Stimulated activated CD4-positive, alpha-beta T cell treated with anti-CD3 and anti-CD28 coated beads, Interleukin-12 subunit alpha, Interleukin-12 subunit beta, amount 100 ng/mL, for 48 hours (primary cell): ENCODE results near the gene SLX1A.
A peak's percentile ranks its signal among the peaks of the same experiment; 100 is the strongest.
"Not testable (repeated sequence)": the region's sequence is repeated elsewhere in the genome, so short reads cannot be mapped to it uniquely, and the experiment has no call there.

Source experiments
- DNase-seq, 3 donors: peaks; one replicate each; pipeline ENCODE4 v3.0.0-alpha.2; 2020; ENCODE audit warnings: low read depth in 2 of 3, low spot score in 1 of 3

The SLX1A gene

GRCh38 chr16:30184096-30184890 lies 9.4 kb upstream of the SLX1A start:
- peak; percentile 44 to 52 (median 47) for DNase-seq

DNA sequence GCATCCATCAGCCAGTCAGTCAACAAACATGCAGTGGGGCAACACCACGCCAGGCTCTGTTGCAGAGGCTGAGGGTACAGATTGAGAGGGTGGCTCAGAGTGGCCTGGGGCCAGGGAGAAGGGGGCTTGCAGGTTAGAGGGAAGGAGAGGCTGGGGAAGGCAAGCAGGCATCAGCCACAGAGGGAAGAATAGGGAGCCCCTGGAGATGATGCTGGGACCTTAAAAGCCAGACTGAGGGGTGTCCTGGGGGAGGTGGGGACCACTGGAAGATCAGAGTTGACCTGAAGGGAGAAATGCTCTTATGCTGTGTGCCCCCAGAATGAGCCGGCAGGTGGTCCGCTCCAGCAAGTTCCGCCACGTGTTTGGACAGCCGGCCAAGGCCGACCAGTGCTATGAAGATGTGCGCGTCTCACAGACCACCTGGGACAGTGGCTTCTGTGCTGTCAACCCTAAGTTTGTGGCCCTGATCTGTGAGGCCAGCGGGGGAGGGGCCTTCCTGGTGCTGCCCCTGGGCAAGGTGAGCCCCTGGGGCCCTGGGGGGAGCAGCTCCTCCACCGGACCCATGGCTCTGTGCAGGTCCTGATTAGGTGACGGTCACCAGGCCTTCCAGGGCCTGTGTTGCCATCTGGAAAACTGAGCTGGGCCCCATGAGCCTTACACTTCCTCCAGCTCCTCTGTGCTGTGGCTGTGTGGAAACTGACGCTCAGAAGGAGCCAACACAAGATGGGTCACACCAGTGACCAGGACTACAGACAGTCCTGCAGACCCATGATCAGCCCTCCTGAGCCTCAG lies 8.6 kb upstream of the SLX1A start:
- peak in 2 of 3 donors; percentile 21 to 29 for DNase-seq

GRCh38 chr16:30185683-30186421 lies 7.8 kb upstream of the SLX1A start:
- peak; percentile 68 to 76 (median 71) for DNase-seq

DNA sequence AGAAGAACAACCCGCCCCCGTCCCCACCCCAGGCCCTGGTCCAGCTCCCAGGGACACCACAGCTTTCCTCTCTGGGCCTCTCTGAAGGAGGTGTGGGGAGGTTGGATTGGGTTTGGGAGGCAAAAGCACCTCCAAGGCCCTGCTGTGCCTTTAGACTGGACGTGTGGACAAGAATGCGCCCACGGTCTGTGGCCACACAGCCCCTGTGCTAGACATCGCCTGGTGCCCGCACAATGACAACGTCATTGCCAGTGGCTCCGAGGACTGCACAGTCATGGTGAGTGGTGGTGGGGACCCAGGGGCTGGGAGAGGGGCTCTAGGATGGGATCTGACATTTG lies 7.3 kb upstream of the SLX1A start:
- DNase-seq: peak in 1 of 3 donors; percentile 19

- DNase-seq: peak; percentile 78 to 89 (median 86)
These were observed 6.7 kb upstream of the SLX1A start for GRCh38 chr16:30186782-30187555.

GRCh38 chr16:30187556-30187865 lies 6.2 kb upstream of the SLX1A start:
- no peak for DNase-seq

DNA sequence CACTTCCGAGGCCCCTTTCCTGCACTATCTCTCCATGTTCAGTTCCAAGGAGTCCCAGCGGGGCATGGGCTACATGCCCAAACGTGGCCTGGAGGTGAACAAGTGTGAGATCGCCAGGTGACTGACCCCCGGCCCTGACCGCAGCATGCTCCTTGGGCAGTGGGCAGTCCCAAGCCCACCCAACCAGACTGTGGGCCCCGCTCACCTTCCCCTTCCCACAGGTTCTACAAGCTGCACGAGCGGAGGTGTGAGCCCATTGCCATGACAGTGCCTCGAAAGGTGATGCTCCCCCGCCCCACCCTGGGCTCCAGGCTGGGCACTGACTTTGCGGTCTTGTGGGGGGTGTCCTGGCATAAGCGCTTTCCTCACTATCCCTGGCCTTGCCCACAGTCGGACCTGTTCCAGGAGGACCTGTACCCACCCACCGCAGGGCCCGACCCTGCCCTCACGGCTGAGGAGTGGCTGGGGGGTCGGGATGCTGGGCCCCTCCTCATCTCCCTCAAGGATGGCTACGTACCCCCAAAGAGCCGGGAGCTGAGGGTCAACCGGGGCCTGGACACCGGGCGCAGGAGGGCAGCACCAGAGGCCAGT lies 5.6 kb upstream of the SLX1A start:
- DNase-seq: no peak

- not testable (repeated sequence) for DNase-seq
These were observed 2.5 kb upstream of the SLX1A start for GRCh38 chr16:30191158-30191557.

- not testable (repeated sequence) for DNase-seq
These were observed 577 bp upstream of the SLX1A start for GRCh38 chr16:30193098-30193497.

DNA sequence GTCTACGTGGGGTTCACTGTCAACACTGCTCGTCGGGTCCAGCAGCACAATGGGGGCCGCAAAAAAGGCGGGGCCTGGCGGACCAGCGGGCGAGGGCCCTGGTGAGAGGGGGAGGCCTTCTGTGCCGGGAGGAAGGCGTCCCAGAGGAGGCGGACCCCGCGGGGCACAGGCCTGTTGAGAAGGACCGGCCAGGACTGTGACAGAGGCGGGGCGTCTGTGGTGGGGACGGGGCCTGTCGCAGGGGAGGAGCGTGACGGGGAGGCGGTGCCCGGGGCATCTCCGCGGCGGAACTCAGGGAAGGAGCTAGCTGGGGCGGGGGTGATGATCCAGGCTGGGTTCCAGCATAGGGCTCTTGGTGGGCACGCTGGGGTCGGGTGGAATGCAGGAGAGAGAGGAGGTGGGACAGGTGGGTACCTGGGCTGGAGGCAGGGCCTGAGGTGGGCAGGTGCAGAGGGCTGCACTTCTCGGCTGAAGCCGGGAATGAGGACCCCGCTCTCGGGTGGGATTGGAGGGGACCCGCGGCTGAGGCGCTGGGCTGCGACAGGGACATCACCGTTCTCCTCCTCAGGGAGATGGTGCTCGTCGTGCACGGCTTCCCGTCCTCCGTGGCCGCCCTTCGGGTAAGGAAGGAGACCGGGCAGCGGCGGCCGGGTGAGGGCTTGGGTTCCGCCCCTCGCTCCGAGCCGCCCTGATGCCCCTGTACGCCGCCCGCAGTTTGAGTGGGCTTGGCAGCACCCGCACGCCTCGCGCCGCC lies 674 bp downstream of the SLX1A start:
- not testable (repeated sequence) for DNase-seq

- DNase-seq: not testable (repeated sequence)
These were observed 3.3 kb downstream of the SLX1A start for GRCh38 chr16:30197001-30197400.

GRCh38 chr16:30199049-30199448 lies 5.4 kb downstream of the SLX1A start, which contains the start of gene SULT1A3:
TSS of gene SULT1A3 (plus strand) at chr16:30199255. CDS start at chr16:30200729, 1,474 bp downstream.
- DNase-seq: not testable (repeated sequence)

DNA sequence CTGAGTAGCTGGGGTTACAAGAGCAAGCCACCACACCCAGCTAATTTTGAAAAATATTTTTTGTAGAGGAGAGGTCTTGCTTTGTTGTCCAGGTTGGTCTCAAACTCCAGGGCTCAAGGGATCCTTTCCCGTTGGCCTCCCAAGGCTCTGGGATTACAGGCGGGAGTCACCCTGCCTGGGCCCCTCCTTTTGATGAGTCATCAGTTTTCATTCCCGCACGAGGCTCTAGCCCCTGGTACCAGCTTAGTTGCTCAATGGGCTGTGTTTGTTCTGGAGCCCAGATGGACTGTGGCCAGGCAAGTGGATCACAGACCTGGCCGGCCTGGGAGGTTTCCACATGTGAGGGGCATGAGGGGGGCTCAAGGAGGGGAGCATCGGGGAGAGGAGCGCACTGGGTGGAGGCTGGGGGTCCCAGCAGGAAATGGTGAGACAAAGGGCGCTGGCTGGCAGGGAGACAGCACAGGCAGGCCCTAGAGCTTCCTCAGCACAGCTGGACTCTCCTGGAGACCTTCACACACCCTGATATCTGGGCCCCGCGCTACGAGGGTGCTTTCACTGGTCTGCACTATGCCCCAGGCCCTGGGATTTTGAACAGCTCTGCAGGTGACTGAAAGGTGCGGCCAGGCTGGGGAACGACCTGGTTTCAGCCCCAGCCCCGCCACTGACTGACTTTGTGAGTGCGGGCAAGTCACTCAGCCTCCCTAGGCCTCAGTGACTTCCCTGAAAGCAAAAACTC lies 6.1 kb downstream of the SLX1A start:
- DNase-seq: not testable (repeated sequence)

DNA sequence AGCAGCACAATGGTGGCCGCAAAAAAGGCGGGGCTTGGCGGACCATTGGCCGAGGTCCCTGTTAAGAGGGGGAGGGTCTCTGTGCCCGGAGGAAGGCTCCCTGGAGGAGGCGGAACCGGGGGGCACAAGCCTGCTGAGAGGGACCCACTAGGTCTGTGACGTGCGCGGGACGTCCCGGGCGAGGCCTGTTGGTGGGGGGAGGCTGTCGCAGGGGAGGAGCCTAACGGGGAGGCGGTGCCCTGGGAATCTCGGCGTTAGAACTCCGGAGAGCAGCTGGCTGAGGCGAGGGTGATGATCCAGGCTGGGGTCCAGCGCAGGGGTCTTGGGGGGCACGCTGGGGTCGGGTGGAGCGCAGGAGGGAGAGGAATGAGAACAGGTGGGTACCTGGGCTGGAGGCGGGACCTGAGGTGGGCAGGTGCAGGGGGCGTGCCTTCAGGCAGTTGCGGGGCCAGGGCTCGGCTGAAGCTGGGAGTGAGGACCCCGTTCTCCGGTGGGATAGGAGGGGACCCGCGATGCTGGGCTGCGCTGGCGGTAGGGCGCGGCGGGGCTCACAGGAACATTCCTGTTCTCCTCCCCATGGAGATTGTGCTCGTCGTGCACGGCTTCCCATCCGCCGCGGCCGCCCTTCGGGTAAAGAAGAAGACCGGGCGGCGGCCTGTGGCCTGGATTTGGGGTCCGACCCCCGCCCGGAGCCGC lies 12.0 kb downstream of the SLX1A start:
- not testable (repeated sequence) for DNase-seq

DNA sequence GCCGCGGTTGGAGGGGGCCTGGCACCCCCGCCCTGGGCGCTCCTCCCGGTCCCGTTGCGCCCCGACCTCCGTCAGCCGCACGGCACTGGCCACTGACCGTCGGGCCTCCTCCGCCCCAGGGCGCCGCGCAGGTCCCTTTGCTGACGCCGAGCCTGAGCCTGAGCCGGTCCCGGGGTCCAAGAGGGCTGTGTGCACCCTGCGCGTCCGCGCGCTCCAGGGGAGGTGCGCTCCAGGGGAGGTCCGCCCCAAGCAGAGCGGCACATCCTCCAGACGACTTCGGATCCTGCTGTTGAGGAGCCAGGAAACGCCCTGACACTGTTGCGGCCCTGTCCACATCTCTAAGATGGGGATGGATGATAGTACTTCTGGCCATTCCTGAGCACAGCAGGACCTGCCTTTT lies 12.6 kb downstream of the SLX1A start:
- not testable (repeated sequence) for DNase-seq

GRCh38 chr16:30207063-30207704 lies 13.5 kb downstream of the SLX1A start:
- DNase-seq: not testable (repeated sequence)

DNA sequence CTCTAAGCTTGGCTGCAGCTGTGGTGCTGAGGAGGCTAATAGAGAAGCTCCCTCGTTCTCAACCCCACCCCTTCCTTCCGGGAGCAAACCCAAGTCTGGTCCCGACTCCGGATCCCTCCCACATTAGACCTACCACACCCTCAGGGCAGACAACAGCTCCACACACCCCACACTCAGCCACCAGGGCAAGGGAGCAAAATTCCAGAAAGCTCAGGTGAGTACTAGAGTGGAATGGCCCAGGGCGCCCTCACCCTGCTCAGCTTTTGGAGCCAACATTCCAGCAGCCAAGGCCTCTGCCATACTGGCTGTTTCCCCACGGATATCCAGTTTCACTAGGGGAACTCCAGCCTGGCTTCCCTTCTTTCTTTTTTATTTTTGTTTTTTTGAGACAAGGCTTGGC lies 15.4 kb downstream of the SLX1A start:
- DNase-seq: peak in 1 of 3 donors; percentile 5

GRCh38 chr16:30211414-30211813 lies 17.7 kb downstream of the SLX1A start:
- not testable (repeated sequence) for DNase-seq
